IMR-90 (cell line): Measurements from ENCODE around the gene ADGRF1. TPM values are rescaled to one million over a fixed set of nuclear protein-coding genes. Genes with fewer than 3 reads are reported as not detected.

Experiments
- ATAC-seq: fragments of 200-7000 bp; cut with Tn5 transposase; 2 replicates; pipeline ENCODE4 v1.9.1; 2020; ENCODE audit warnings: low read depth, mild to moderate bottlenecking, moderate library complexity
- BruUV-seq: library from RNA; stranded (reverse); fragments of 400-500 nt; replicated peaks from 2 replicates; lab custom pipeline; 2021; lab: Mats Ljungman, UMichigan
- CTCF ChIA-PET: fragments of 300-600 bp; formaldehyde crosslinking; extraction: SDS; loops from one replicate; lab custom pipeline; 2021; ENCODE audit warnings: antibody characterized with exemption; lab: Yijun Ruan, JAX
- POLR2A ChIA-PET: fragments of 300-600 bp; sonication (Branson Sonifier 250); formaldehyde crosslinking; loops from one replicate; lab custom pipeline; 2022; ENCODE audit warnings: antibody characterized with exemption; ENCODE audit not compliant: unreplicated experiment; lab: Charles Lee
- DNase-seq: peaks from one replicate; pipeline ENCODE4 v3.0.0; 2013
- H2AFZ ChIP-seq: replicated peaks from 2 replicates; pipeline ENCODE3; 2013; ENCODE audit warnings: low read length, mild to moderate bottlenecking; ENCODE audit not compliant: poor library complexity
- H2AK5ac ChIP-seq: 2 replicates; pipeline ENCODE4 v1.6.1; 2013; ENCODE audit warnings: low read depth, low read length, inconsistent platforms
- H2AK9ac ChIP-seq: replicated peaks from 2 replicates; pipeline ENCODE3; 2013; ENCODE audit warnings: mild to moderate bottlenecking, low read depth, low read length, moderate library complexity; ENCODE audit not compliant: poor library complexity
- H2BK120ac ChIP-seq: 2 replicates; pipeline ENCODE4 v1.6.1; 2013; ENCODE audit warnings: low read depth, low read length, inconsistent platforms
- H2BK15ac ChIP-seq: 3 replicates; pipeline ENCODE4 v1.6.1; 2013; ENCODE audit warnings: low read depth, low read length, inconsistent platforms
- H2BK20ac ChIP-seq: 2 replicates; pipeline ENCODE4 v1.6.1; 2013; ENCODE audit warnings: low read depth, mild to moderate bottlenecking, inconsistent platforms, low read length, moderate library complexity
- H2BK5ac ChIP-seq: 2 replicates; pipeline ENCODE4 v1.6.1; 2013; ENCODE audit warnings: mild to moderate bottlenecking, low read depth, low read length, inconsistent platforms; ENCODE audit not compliant: poor library complexity, severe bottlenecking
- H3K14ac ChIP-seq: replicated peaks from 2 replicates; pipeline ENCODE4 v1.6.1; 2013; ENCODE audit warnings: low read depth, low read length, inconsistent platforms
- H3K18ac ChIP-seq: 2 replicates; pipeline ENCODE4 v1.6.1; 2013; ENCODE audit warnings: low read depth, low read length, control low read depth
- H3K23ac ChIP-seq: 2 replicates; pipeline ENCODE4 v1.6.1; 2013; ENCODE audit warnings: low read depth, low read length, inconsistent platforms
- H3K27ac ChIP-seq: 2 replicates; pipeline ENCODE4 v1.5.1; 2013; ENCODE audit warnings: mild to moderate bottlenecking, control low read depth, low read length; ENCODE audit not compliant: insufficient read depth
- H3K27me3 ChIP-seq: 2 replicates; pipeline ENCODE4 v1.6.1; 2013; ENCODE audit warnings: low read length; ENCODE audit not compliant: control insufficient read depth, insufficient read depth
- H3K36me3 ChIP-seq: 2 replicates; pipeline ENCODE4 v1.6.1; 2013; ENCODE audit warnings: low read length, mixed read lengths; ENCODE audit not compliant: control insufficient read depth, insufficient read depth
- H3K4ac ChIP-seq: 2 replicates; pipeline ENCODE4 v1.6.1; 2013; ENCODE audit warnings: low read depth, low read length, inconsistent platforms
- H3K4me1 ChIP-seq: 2 replicates; pipeline ENCODE4 v1.6.1; 2013; ENCODE audit warnings: low read length, mixed read lengths; ENCODE audit not compliant: control insufficient read depth, insufficient read depth
- H3K4me2 ChIP-seq: 2 replicates; pipeline ENCODE4 v1.6.1; 2013; ENCODE audit warnings: low read depth, mild to moderate bottlenecking, control low read depth, low read length, moderate library complexity
- H3K4me3 ChIP-seq: 2 replicates; pipeline ENCODE4 v1.5.1; 2013; ENCODE audit warnings: low read depth, mild to moderate bottlenecking, control low read depth, low read length, moderate library complexity; ENCODE audit not compliant: insufficient read depth
- H3K56ac ChIP-seq: 2 replicates; pipeline ENCODE4 v1.6.1; 2013; ENCODE audit warnings: low read length, inconsistent platforms; ENCODE audit not compliant: insufficient read depth; ENCODE audit errors: extremely low read depth
- H3K79me1 ChIP-seq, 2 experiments: 2 replicates each; pipeline ENCODE4 v1.6.1; 2013; ENCODE audit warnings: low read length in 2 of 2, inconsistent platforms in 1 of 2, low read depth in 1 of 2
- H3K9ac ChIP-seq: 2 replicates; pipeline ENCODE4 v1.6.1; 2013; ENCODE audit warnings: low read depth, low read length, control low read depth
- H3K9me1 ChIP-seq: 2 replicates; pipeline ENCODE4 v1.6.1; 2013; ENCODE audit warnings: low read length, inconsistent platforms; ENCODE audit not compliant: insufficient read depth
- H3K9me3 ChIP-seq: 2 replicates; pipeline ENCODE4 v1.6.1; 2013; ENCODE audit warnings: low read length; ENCODE audit not compliant: control insufficient read depth, insufficient read depth
- H4K20me1 ChIP-seq: 2 replicates; pipeline ENCODE4 v1.6.1; 2013; ENCODE audit warnings: low read length, inconsistent platforms; ENCODE audit not compliant: insufficient read depth
- H4K5ac ChIP-seq: 2 replicates; pipeline ENCODE4 v1.6.1; 2013; ENCODE audit warnings: mild to moderate bottlenecking, low read depth, low read length, control low read depth
- H4K8ac ChIP-seq, 2 experiments: 2 replicates each; pipeline ENCODE4 v1.6.1; 2013; ENCODE audit warnings: low read depth in 2 of 2, low read length in 2 of 2, control low read depth in 1 of 2, inconsistent platforms in 1 of 2
- H4K91ac ChIP-seq: 2 replicates; pipeline ENCODE4 v1.6.1; 2013; ENCODE audit warnings: low read depth, low read length, inconsistent platforms; ENCODE audit not compliant: insufficient read depth
- BHLHE40 ChIP-seq: fragments of 150-350 bp; IDR thresholded peaks from 2 replicates; pipeline ENCODE4 v1.6.1; 2016; ENCODE audit warnings: mild to moderate bottlenecking, low read depth, low read length
- MAFK ChIP-seq: IDR thresholded peaks from 2 replicates; pipeline ENCODE4 v1.6.1; 2012; ENCODE audit warnings: low read depth, low read length, improper control_type of control experiment
- RCOR1 ChIP-seq: IDR thresholded peaks from 2 replicates; pipeline ENCODE4 v1.6.1; 2012; ENCODE audit warnings: mild to moderate bottlenecking, low read length, improper control_type of control experiment; ENCODE audit not compliant: insufficient replicate concordance
- WGBS, 2 experiments: methylation state at CpG; one replicate each; pipeline versions ENCODE4 v1.1.5 to v1.1.7; 2013; ENCODE audit warnings: missing lambda C conversion rate in 2 of 2; ENCODE audit not compliant: insufficient read length in 1 of 2; ENCODE audit errors: extremely low coverage in 2 of 2; 5-methylcytosine and 5-hydroxymethylcytosine counted together
- dilution Hi-C: fragments of 300-500 bp; cut with HindIII; formaldehyde crosslinking; loops from one replicate; pipeline ENCODE4 v1.14.3; 2018; ENCODE audit warnings: low sequenced_read_pairs; ENCODE audit not compliant: unreplicated experiment
- in situ Hi-C: fragments of 300-500 bp; cut with MboI; formaldehyde crosslinking; loops from 3 replicates; pipeline ENCODE4 v1.14.3; 2019; ENCODE audit warnings: low sequenced_read_pairs, inconsistent platforms, mixed read lengths
- intact Hi-C: fragments of 100-400 bp; cut with micrococcal nuclease; formaldehyde crosslinking; loops from 2 replicates; pipeline ENCODE4 v1.10.0; 2022
- polyA plus RNA-seq, 3 experiments: library from polyadenylated mRNA; depleted of rRNA; stranded (reverse); fragments of >200 nt; gene quantifications; 2 replicates each; pipeline ENCODE4 v1.2.3, GENCODE V29; 2012; ENCODE audit warnings: low replicate concordance in 1 of 3
- total RNA-seq: library from RNA; depleted of rRNA; stranded (reverse); fragments of >200 nt; gene quantifications from 2 replicates; pipeline ENCODE4 v1.2.3, GENCODE V29; 2012

The ADGRF1 gene
- total and polyA plus RNA-seq, 2 of the 4 experiments (the other 2 are of a cell fraction) = not detected

- H3K27me3 ChIP-seq = no peaks in the 10 kb centered on the region; the same call in 1 of the 2 replicates
- H3K9me1 ChIP-seq = no peaks in the 10 kb centered on the region
- H2BK5ac ChIP-seq = no peak overlapping the region
- H2AFZ ChIP-seq = no peak overlapping the region
- no peak overlapping the region for H3K9ac ChIP-seq
- H3K18ac ChIP-seq = no peak overlapping the region
- TF ChIP-seq MAFK = peak; percentile 33; the same call in 1 of the 2 replicates
- no peak for TF ChIP-seq RCOR1
- no peak for TF ChIP-seq BHLHE40
- H4K8ac ChIP-seq = no peak overlapping the region
- H3K4me3 ChIP-seq = no peak overlapping the region
- POLR2A ChIA-PET = no interaction called here
- no peak overlapping the region for H2AK5ac ChIP-seq
- no peak overlapping the region for H3K4ac ChIP-seq
- H2BK15ac ChIP-seq = no peak overlapping the region
- no peaks in the 10 kb centered on the region for H3K9me3 ChIP-seq
- no peak overlapping the region for H3K23ac ChIP-seq
- in situ Hi-C loops = loop anchor here (10.0 kb wide), 1 partner anchor 200 kb away; no protein-coding TSS in a partner anchor
- intact Hi-C loops = no loop called here
- no peak overlapping the region for H2BK20ac ChIP-seq
- H4K20me1 ChIP-seq = no peaks in the 10 kb centered on the region
- no peak overlapping the region for H2BK120ac ChIP-seq
- ATAC-seq (no peak), DNase-seq (no peak)
- dilution Hi-C loops = no loop called here
- H4K5ac ChIP-seq = no peak overlapping the region
- CTCF ChIA-PET = interaction anchor here (1.3 to 1.4 kb wide), 2 partner anchors 10 to 195 kb away, joined by 3 to 4 read pairs; no protein-coding TSS in a partner anchor
- H3K14ac ChIP-seq = no peak overlapping the region
- no TSS peak for BruUV-seq
- no peak overlapping the region for H4K91ac ChIP-seq
- H3K36me3 ChIP-seq = no peaks in the 10 kb centered on the region
- no peak overlapping the region for H3K4me2 ChIP-seq
- 80% methylated on average over 1 of the region's 5 CpGs; no CpG with 5 or more reads in 1 of the 2 experiments for WGBS, 2 experiments
- H3K56ac ChIP-seq = no peak overlapping the region
- H3K4me1 ChIP-seq = no peaks in the 10 kb centered on the region
- no peak overlapping the region for H3K27ac ChIP-seq
- no peaks in the 10 kb centered on the region for H3K79me1 ChIP-seq
- H2AK9ac ChIP-seq = no peak overlapping the region
Observed at GRCh38 chr6:47044397-47044796, 2.3 kb upstream of the ADGRF1 start.
